Keratinocyte (primary cell): ENCODE data around the gene KLF2. TPM values are rescaled to one million over a fixed set of nuclear protein-coding genes. Genes with fewer than 3 reads are reported as not detected.

Experiments used
- DNase-seq: peaks from one replicate; pipeline ENCODE4 v3.0.0-alpha.2; 2011; ENCODE audit warnings: low read depth, missing footprints, low spot score
- FAIRE-seq: peaks from 2 replicates; lab custom pipeline; 2011; peaks lifted over from hg19 to GRCh38; lab: Jason Lieb, UNC
- H2AFZ ChIP-seq: 2 replicates; pipeline ENCODE4 v1.6.0; 2012; ENCODE audit warnings: low read length, control low read depth, inconsistent platforms; ENCODE audit not compliant: control insufficient read depth
- H3K27ac ChIP-seq: 2 replicates; pipeline ENCODE4 v1.5.1; 2011; ENCODE audit warnings: low read length; ENCODE audit not compliant: control insufficient read depth, insufficient read depth
- H3K27me3 ChIP-seq: 3 replicates; pipeline ENCODE4 v1.6.0; 2011; ENCODE audit warnings: low read length; ENCODE audit not compliant: control insufficient read depth, insufficient read depth; ENCODE audit errors: extremely low read depth
- H3K36me3 ChIP-seq, 2 experiments: 2 replicates in 1 of 2; 3 replicates in 1 of 2; pipeline ENCODE4 v1.5.1; 2011; ENCODE audit warnings: low read length in 2 of 2, mild to moderate bottlenecking in 1 of 2; ENCODE audit not compliant: control insufficient read depth in 2 of 2, insufficient read depth in 2 of 2; ENCODE audit errors: extremely low read depth in 1 of 2
- H3K4me1 ChIP-seq: 3 replicates; pipeline ENCODE4 v1.5.1; 2011; ENCODE audit warnings: low read length; ENCODE audit not compliant: control insufficient read depth, insufficient read depth; ENCODE audit errors: extremely low read depth
- H3K4me2 ChIP-seq: 3 replicates; pipeline ENCODE4 v1.6.0; 2011; ENCODE audit warnings: low read depth, low read length; ENCODE audit not compliant: control insufficient read depth, insufficient read depth; ENCODE audit errors: extremely low read depth
- H3K4me3 ChIP-seq, 3 experiments: fragments of 200-600 bp in 1 of 3; sonication (generic) in 1 of 3; 2 replicates in 2 of 3; 3 replicates in 1 of 3; pipeline ENCODE4 v1.5.1; 2011 to 2016; ENCODE audit warnings: low read length in 3 of 3, mild to moderate bottlenecking in 3 of 3, control low read depth in 2 of 3, inconsistent platforms in 1 of 3, low read depth in 1 of 3, mixed read lengths in 1 of 3, mixed run types in 1 of 3, moderate library complexity in 1 of 3; ENCODE audit not compliant: control insufficient read depth in 2 of 3, insufficient read depth in 2 of 3; ENCODE audit errors: extremely low read depth in 1 of 3
- H3K79me2 ChIP-seq: 2 replicates; pipeline ENCODE4 v1.6.0; 2012; ENCODE audit warnings: low read length; ENCODE audit not compliant: control insufficient read depth, insufficient read depth
- H3K9ac ChIP-seq: 3 replicates; pipeline ENCODE4 v1.6.0; 2011; ENCODE audit warnings: low read length; ENCODE audit not compliant: control insufficient read depth, insufficient read depth; ENCODE audit errors: extremely low read depth
- H3K9me1 ChIP-seq: 3 replicates; pipeline ENCODE4 v1.6.0; 2011; ENCODE audit warnings: low read length; ENCODE audit not compliant: control insufficient read depth, insufficient read depth; ENCODE audit errors: extremely low read depth
- H3K9me3 ChIP-seq: 2 replicates; pipeline ENCODE4 v1.5.1; 2012; ENCODE audit warnings: low read depth, low read length; ENCODE audit not compliant: control insufficient read depth
- H4K20me1 ChIP-seq: 3 replicates; pipeline ENCODE4 v1.6.0; 2011; ENCODE audit warnings: low read length; ENCODE audit not compliant: control insufficient read depth, insufficient read depth; ENCODE audit errors: extremely low read depth
- CTCF ChIP-seq, 3 experiments: IDR thresholded peaks in 1 of 3; conservative IDR thresholded peaks in 1 of 3; optimal IDR thresholded peaks in 1 of 3; 2 replicates in 2 of 3; 3 replicates in 1 of 3; pipeline versions ENCODE3 to v1.5.1; 2011; ENCODE audit warnings: low read length in 3 of 3, mild to moderate bottlenecking in 3 of 3, moderate library complexity in 2 of 3, control low read depth in 1 of 3, inconsistent platforms in 1 of 3; ENCODE audit not compliant: insufficient read depth in 2 of 3; ENCODE audit errors: extremely low read depth in 1 of 3
- EZH2 ChIP-seq: IDR thresholded peaks from one replicate; pipeline ENCODE4 v1.6.1; 2012; ENCODE audit warnings: inconsistent platforms, mild to moderate bottlenecking, low read length, moderate library complexity
- dilution Hi-C: fragments of 300-500 bp; cut with MboI; formaldehyde crosslinking; loops from one replicate; pipeline ENCODE4 v1.7.0; 2020; ENCODE audit warnings: low sequenced_read_pairs; ENCODE audit not compliant: extremely low pct_ligation_motif_present
- polyA plus RNA-seq, 5 experiments: library from polyadenylated mRNA; depleted of rRNA in 3 of 5; stranded (reverse) in 3 of 5; stranded (forward) in 1 of 5; unstranded in 1 of 5; fragments of >200 nt; gene quantifications; 1 replicate in 1 of 5; 2 replicates in 3 of 5; 3 replicates in 1 of 5; pipeline versions ENCODE4 v1.2.1 to v1.2.3, GENCODE V29; 2011 to 2012; ENCODE audit warnings: missing spikeins in 2 of 5, low read depth in 1 of 5, low replicate concordance in 1 of 5

The KLF2 gene
- polyA plus RNA-seq, 1 donor (not counting 4 experiments of a cell fraction or from before 2014, with no cell fraction given) = not detected

GRCh38 chr19:16285769-16286498, 38.7 kb upstream of the KLF2 start:
- no peak overlapping the region for H3K4me3 ChIP-seq
- H4K20me1 ChIP-seq = no peaks in the 10 kb centered on the region
- H3K27me3 ChIP-seq = peaks cover 44% of the 10 kb centered on the region
- no peaks in the 10 kb centered on the region for H3K36me3 ChIP-seq
- H3K9me1 ChIP-seq = no peaks in the 10 kb centered on the region
- no peak for FAIRE-seq
- no peak for DNase-seq
- H3K4me1 ChIP-seq = no peaks in the 10 kb centered on the region
- no peak for TF ChIP-seq EZH2
- H3K27ac ChIP-seq = no peak overlapping the region
- peak overlapping the region; percentile 31 for H2AFZ ChIP-seq
- H3K4me2 ChIP-seq = peak overlapping the region; percentile 55
- H3K9ac ChIP-seq = no peak overlapping the region
- no peaks in the 10 kb centered on the region for H3K79me2 ChIP-seq
- dilution Hi-C loops = no loop called here
- H3K9me3 ChIP-seq = no peaks in the 10 kb centered on the region

- no peaks in the 10 kb centered on the region for H4K20me1 ChIP-seq
- DNase-seq (no peak), FAIRE-seq (no peak)
- dilution Hi-C loops = no loop called here
- no peak overlapping the region for H3K9ac ChIP-seq
- H2AFZ ChIP-seq = no peak overlapping the region
- H3K9me1 ChIP-seq = no peaks in the 10 kb centered on the region
- no peak overlapping the region for H3K4me3 ChIP-seq
- no peaks in the 10 kb centered on the region for H3K36me3 ChIP-seq
- no peak overlapping the region for H3K4me2 ChIP-seq
- no peak for TF ChIP-seq CTCF (optimal IDR thresholded peaks at IDR 0.05 in 1 of 3, IDR thresholded peaks at IDR 0.05 in 1 of 3, conservative IDR thresholded peaks at IDR 0.05 in 1 of 3; ENCODE audit: extremely low read depth in 1 of 3, insufficient read depth in 2 of 3, low read length in 3 of 3)
- TF ChIP-seq EZH2 = no peak
- H3K27me3 ChIP-seq = peaks cover 42% of the 10 kb centered on the region
- H3K79me2 ChIP-seq = no peaks in the 10 kb centered on the region
- H3K27ac ChIP-seq = no peak overlapping the region
- H3K9me3 ChIP-seq = no peaks in the 10 kb centered on the region
- H3K4me1 ChIP-seq = peaks cover 3% of the 10 kb centered on the region
Observed at GRCh38 chr19:16288544-16288943, 36.1 kb upstream of the KLF2 start.
